ENCODE results near the gene SLC5A2. TPM values are rescaled to one million over a fixed set of nuclear protein-coding genes. Genes with fewer than 3 reads are reported as not detected.

SLC5A2 gene
- total RNA-seq, 4 donors from 2014 or later: not detected

GRCh38 chr16:31460582-31461002 lies 22.3 kb upstream of the SLC5A2 start:
- H3K27me3 ChIP-seq: no peaks in the 10 kb centered on the region
- 40 to 49% methylated on average over 8 of the region's 8 CpGs for WGBS, 2 donors
- peak overlapping the region; percentile 74 to 91 (median 78) for H3K4me3 ChIP-seq
- TF ChIP-seq, protein P1, sequence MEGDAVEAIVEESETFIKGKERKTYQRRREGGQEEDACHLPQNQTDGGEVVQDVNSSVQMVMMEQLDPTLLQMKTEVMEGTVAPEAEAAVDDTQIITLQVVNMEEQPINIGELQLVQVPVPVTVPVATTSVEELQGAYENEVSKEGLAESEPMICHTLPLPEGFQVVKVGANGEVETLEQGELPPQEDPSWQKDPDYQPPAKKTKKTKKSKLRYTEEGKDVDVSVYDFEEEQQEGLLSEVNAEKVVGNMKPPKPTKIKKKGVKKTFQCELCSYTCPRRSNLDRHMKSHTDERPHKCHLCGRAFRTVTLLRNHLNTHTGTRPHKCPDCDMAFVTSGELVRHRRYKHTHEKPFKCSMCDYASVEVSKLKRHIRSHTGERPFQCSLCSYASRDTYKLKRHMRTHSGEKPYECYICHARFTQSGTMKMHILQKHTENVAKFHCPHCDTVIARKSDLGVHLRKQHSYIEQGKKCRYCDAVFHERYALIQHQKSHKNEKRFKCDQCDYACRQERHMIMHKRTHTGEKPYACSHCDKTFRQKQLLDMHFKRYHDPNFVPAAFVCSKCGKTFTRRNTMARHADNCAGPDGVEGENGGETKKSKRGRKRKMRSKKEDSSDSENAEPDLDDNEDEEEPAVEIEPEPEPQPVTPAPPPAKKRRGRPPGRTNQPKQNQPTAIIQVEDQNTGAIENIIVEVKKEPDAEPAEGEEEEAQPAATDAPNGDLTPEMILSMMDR (IDR thresholded peaks at IDR 0.05): peak; percentile 32 to 67 (median 57)
- TF ChIP-seq POLR2A (IDR thresholded peaks at IDR 0.05): no peak
- H3K9me3 ChIP-seq: no peaks in the 10 kb centered on the region
- peaks cover 30 to 44% (median 32%) of the 10 kb centered on the region in 3 donors for H3K4me1 ChIP-seq
- H3K27ac ChIP-seq: peak overlapping the region; percentile 81 to 99 (median 99)
- H3K36me3 ChIP-seq: peaks cover 14 to 48% (median 28%) of the 10 kb centered on the region in 3 donors
- no peak for DNase-seq
- intact Hi-C loops (cut with DNase I): no loop called here

- 79 to 80% methylated on average over 6 to 9 of the region's 10 CpGs for WGBS, 2 donors
Measured at GRCh38 chr16:31461201-31461920, 21.6 kb upstream of the SLC5A2 start.

DNA sequence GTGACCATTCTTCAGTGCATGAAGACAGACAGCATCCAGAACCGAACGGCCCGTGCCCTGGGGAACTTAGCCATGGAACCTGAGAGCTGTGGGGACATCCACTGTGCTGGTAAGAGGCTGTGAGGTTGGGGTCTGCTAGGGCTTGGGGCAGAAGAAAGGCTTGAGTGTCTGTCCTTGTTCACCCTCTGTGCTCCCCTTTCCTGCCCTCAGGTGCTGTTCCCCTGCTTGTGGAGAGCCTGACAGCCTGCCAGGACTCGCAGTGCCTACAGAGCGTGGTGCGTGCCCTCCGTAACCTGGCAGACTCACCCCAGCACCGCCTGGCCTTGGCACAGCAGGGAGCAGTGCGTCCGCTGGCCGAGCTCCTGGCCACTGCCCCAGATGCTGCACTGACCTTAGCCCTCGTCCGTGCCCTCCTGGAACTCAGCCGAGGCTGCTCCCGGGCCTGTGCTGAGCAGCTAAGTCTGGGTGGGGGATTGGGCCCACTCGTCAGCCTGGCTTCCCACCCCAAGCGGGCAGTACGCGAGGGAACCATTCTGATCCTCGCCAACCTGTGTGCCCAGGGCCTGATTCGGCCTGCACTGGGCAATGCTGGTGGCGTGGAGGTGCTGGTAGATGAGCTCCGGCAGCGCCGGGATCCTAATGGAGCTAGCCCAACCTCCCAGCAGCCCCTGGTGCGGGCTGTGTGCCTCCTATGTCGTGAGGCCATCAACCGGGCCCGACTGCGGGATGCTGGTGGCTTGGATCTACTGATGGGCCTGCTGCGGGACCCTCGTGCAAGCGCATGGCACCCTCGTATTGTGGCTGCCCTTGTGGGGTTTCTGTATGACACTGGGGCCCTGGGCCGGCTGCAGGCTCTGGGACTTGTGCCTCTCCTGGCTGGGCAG lies 20.8 kb upstream of the SLC5A2 start:
- no peak for DNase-seq
- no peak overlapping the region for H3K4me3 ChIP-seq
- no peak overlapping the region for H3K27ac ChIP-seq
- H3K9me3 ChIP-seq: no peaks in the 10 kb centered on the region
- peaks cover 17 to 28% (median 18%) of the 10 kb centered on the region in 3 donors for H3K4me1 ChIP-seq
- intact Hi-C loops (cut with DNase I): no loop called here
- TF ChIP-seq, protein P1 (IDR thresholded peaks at IDR 0.05): no peak
- TF ChIP-seq POLR2A (IDR thresholded peaks at IDR 0.05): no peak
- no peaks in the 10 kb centered on the region for H3K27me3 ChIP-seq
- peaks cover 27 to 60% (median 37%) of the 10 kb centered on the region in 3 donors for H3K36me3 ChIP-seq
- WGBS, 2 donors: 88 to 90% methylated on average over 2 to 21 of the region's 35 CpGs

More at GRCh38 chr16:31461201-31461920, 21.6 kb upstream of the SLC5A2 start:
- Histone ChIP-seq H3K9me3 (no peaks in the 10 kb centered on the region), H3K36me3 (peaks cover 22 to 52% (median 36%) of the 10 kb centered on the region in 3 donors), H3K27me3 (no peaks in the 10 kb centered on the region), H3K27ac (peak overlapping the region in 1 of 4 donors; percentile 81), H3K4me1 (peaks cover 25 to 36% (median 25%) of the 10 kb centered on the region in 3 donors), H3K4me3 (no peak overlapping the region)
- intact Hi-C loops (cut with DNase I): no loop called here
- TF ChIP-seq POLR2A (IDR thresholded peaks at IDR 0.05): no peak
- TF ChIP-seq, protein P1 (IDR thresholded peaks at IDR 0.05): no peak
- DNase-seq: no peak

DNA sequence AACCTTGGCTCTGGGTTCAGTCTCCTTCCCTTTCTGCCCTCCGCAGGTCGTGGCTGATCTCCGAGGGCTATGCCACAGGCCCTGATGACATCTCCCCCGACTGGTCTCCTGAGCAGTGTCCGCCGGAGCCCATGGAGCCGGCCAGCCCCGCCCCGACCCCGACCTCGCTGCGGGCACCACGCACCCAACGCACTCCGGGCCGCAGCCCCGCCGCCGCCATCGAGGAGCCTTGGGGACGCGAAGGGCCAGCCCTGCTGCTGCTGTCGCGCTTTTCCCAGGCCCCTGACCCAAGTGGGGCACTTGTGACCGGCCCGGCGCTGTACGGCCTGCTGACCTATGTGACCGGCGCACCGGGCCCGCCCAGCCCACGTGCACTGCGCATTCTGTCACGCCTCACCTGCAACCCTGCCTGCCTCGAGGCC lies 18.6 kb upstream of the SLC5A2 start:
- no peaks in the 10 kb centered on the region for H3K27me3 ChIP-seq
- 93 to 95% methylated on average over 2 to 12 of the region's 36 CpGs for WGBS, 2 donors
- H3K9me3 ChIP-seq: no peaks in the 10 kb centered on the region
- H3K4me3 ChIP-seq: no peak overlapping the region
- H3K4me1 ChIP-seq: peaks cover 7 to 15% (median 8%) of the 10 kb centered on the region in 3 donors
- no peak for DNase-seq
- intact Hi-C loops (cut with DNase I): no loop called here
- no peak overlapping the region for H3K27ac ChIP-seq
- H3K36me3 ChIP-seq: peaks cover 27 to 64% (median 37%) of the 10 kb centered on the region in 3 donors
- TF ChIP-seq, protein P1 (IDR thresholded peaks at IDR 0.05): no peak
- TF ChIP-seq POLR2A (IDR thresholded peaks at IDR 0.05): no peak
